Nephron (organoid): ENCODE measurements around the gene HIGD2A.

Experiments
- H3K27ac Mint-ChIP-seq, 3 experiments: 2 replicates each; pipeline ENCODE4 v1.8.0; 2020; ENCODE audit warnings: mixed read lengths in 3 of 3, mild to moderate bottlenecking in 2 of 3, moderate library complexity in 1 of 3
- H3K27me3 Mint-ChIP-seq: 2 replicates; pipeline ENCODE4 v1.8.0; 2021; ENCODE audit warnings: low read depth, mild to moderate bottlenecking, moderate library complexity, mixed read lengths
- H3K36me3 Mint-ChIP-seq: 2 replicates; pipeline ENCODE4 v1.8.0; 2020; ENCODE audit warnings: low read depth, mixed read lengths
- H3K4me1 Mint-ChIP-seq: 2 replicates; pipeline ENCODE4 v1.8.0; 2020; ENCODE audit warnings: mixed read lengths
- H3K4me3 Mint-ChIP-seq, 3 experiments: 2 replicates each; pipeline ENCODE4 v1.8.0; 2020; ENCODE audit warnings: mild to moderate bottlenecking in 3 of 3, mixed read lengths in 3 of 3, moderate library complexity in 2 of 3
- H3K9me3 Mint-ChIP-seq: 2 replicates; pipeline ENCODE4 v1.8.0; 2020; ENCODE audit warnings: mixed read lengths
- TF ChIP-seq, protein P1 (sequence below), 3 experiments: fragments of 200-600 bp; sonication (generic); IDR thresholded peaks; one replicate each; pipeline ENCODE4 v1.5.0; 2021; ENCODE audit warnings: antibody characterized with exemption in 3 of 3; ENCODE audit not compliant: unreplicated experiment in 3 of 3

Gene HIGD2A

DNA sequence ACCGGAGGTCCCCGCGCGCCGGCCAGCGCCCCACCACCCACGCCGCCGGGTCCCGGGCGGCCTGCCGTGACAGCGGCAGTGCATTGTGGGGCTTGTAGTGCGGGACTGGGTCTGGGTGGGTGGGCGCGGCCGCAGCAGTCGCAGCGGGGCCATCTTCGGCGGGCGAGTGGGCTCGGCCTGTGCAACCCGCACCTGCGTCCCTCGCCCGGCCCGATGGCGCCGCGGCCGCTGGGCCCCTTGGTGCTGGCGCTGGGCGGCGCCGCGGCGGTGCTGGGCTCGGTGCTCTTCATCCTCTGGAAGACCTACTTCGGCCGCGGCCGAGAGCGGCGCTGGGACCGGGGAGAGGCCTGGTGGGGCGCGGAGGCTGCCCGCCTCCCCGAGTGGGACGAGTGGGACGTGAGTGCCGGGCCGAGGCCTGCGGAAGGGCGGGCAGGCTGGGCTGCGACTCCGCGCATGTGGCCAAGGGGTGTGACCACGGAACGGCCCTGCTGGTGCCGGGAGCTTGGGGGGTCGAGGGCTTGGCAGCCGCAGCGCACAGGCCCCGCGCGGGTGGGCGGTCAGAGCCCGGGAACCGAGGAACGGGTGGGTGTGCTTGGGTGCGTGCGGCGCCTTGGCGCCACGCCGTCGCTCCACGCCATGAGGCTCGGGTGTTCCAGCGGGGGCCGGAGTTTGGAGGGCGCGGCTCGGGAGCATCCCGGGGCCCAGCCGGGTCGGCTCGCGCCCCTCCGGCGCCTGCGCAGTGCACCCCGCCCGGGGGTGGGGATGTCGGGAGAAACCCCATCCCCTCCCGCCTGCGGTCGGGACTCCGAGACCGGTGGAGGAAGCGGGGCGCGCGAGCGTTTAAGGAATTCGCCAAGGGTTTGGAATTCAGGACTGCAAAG lies 23.0 kb upstream of the HIGD2A start, which contains the start of gene ARL10:
Gene ARL10 (plus strand): TSS at position 137 of the 881 bp plus-strand sequence. CDS start 77 bp downstream, at position 214.
- H3K27me3 Mint-ChIP-seq: peaks cover 22% of the 10 kb centered on the region
- H3K4me1 Mint-ChIP-seq: peaks cover 12% of the 10 kb centered on the region
- TF ChIP-seq, protein P1, sequence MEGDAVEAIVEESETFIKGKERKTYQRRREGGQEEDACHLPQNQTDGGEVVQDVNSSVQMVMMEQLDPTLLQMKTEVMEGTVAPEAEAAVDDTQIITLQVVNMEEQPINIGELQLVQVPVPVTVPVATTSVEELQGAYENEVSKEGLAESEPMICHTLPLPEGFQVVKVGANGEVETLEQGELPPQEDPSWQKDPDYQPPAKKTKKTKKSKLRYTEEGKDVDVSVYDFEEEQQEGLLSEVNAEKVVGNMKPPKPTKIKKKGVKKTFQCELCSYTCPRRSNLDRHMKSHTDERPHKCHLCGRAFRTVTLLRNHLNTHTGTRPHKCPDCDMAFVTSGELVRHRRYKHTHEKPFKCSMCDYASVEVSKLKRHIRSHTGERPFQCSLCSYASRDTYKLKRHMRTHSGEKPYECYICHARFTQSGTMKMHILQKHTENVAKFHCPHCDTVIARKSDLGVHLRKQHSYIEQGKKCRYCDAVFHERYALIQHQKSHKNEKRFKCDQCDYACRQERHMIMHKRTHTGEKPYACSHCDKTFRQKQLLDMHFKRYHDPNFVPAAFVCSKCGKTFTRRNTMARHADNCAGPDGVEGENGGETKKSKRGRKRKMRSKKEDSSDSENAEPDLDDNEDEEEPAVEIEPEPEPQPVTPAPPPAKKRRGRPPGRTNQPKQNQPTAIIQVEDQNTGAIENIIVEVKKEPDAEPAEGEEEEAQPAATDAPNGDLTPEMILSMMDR (IDR thresholded peaks at IDR 0.05; ENCODE audit: unreplicated experiment in 3 of 3): no peak
- H3K4me3 Mint-ChIP-seq: peak within 1 kb of the TSS; percentile 76 to 89 (median 87)
- H3K9me3 Mint-ChIP-seq: no peaks in the 10 kb centered on the region
- H3K27ac Mint-ChIP-seq: peak within 1 kb of the TSS in 1 of 3 experiments; percentile 51
- peaks cover 31% of the 10 kb centered on the region for H3K36me3 Mint-ChIP-seq

DNA sequence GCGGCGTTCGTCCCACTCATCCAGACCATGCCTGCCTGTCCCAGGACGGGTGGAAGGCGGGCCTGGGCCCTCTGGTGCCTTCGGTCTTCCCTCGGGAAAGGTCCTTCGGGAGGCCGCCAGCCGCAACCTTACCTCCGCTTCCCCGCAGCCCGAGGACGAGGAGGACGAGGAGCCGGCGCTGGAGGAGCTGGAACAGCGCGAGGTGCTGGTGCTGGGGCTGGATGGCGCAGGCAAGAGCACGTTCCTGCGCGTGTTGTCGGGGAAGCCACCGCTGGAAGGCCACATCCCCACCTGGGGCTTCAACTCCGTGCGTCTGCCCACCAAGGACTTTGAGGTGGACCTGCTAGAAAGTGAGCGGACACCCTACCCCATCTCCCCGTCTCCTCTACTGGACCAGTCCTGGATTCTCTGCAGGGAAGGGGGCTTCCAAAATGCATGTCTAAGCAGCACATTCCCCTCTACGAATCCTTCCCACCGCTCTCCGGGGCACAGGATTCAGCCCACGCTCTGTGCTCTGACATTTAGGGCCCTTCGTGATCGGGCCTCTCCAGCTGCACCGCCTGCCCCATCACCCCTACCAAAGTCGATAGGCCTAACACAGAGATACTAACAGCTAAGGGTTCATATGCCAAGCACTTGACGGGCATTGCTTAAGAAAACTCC lies 22.2 kb upstream of the HIGD2A start:
- Mint-ChIP-seq H3K27ac (peak overlapping the region in 1 of 3 experiments; percentile 55), H3K36me3 (peaks cover 38% of the 10 kb centered on the region), H3K4me1 (peaks cover 12% of the 10 kb centered on the region), H3K4me3 (peak overlapping the region; percentile 76 to 89 (median 87)), H3K9me3 (no peaks in the 10 kb centered on the region), H3K27me3 (peaks cover 22% of the 10 kb centered on the region)
- TF ChIP-seq, protein P1 (IDR thresholded peaks at IDR 0.05; ENCODE audit: unreplicated experiment in 3 of 3): no peak

DNA sequence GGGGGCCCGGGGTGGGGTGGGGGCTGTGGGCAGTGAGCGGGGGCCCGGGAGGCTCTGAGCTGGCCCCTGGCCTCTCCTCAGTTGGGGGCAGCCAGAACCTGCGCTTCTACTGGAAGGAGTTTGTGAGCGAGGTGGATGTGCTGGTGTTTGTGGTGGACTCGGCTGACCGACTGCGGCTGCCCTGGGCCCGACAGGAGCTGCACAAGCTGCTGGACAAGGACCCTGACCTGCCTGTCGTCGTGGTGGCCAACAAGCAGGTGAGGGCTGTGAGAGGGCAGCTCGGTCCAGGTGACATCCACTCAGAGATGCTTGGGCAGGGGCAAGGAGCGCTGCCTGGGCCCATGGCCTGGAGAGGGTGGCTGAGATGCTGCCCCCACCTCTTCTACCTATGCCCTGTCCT lies 19.8 kb upstream of the HIGD2A start:
- peaks cover 8% of the 10 kb centered on the region for H3K27me3 Mint-ChIP-seq
- peaks cover 38% of the 10 kb centered on the region for H3K36me3 Mint-ChIP-seq
- no peaks in the 10 kb centered on the region for H3K9me3 Mint-ChIP-seq
- peaks cover 8% of the 10 kb centered on the region for H3K4me1 Mint-ChIP-seq
- TF ChIP-seq, protein P1 (IDR thresholded peaks at IDR 0.05; ENCODE audit: unreplicated experiment in 3 of 3): no peak
- no peak overlapping the region for H3K27ac Mint-ChIP-seq
- peak overlapping the region; percentile 36 to 57 (median 45) for H3K4me3 Mint-ChIP-seq

DNA sequence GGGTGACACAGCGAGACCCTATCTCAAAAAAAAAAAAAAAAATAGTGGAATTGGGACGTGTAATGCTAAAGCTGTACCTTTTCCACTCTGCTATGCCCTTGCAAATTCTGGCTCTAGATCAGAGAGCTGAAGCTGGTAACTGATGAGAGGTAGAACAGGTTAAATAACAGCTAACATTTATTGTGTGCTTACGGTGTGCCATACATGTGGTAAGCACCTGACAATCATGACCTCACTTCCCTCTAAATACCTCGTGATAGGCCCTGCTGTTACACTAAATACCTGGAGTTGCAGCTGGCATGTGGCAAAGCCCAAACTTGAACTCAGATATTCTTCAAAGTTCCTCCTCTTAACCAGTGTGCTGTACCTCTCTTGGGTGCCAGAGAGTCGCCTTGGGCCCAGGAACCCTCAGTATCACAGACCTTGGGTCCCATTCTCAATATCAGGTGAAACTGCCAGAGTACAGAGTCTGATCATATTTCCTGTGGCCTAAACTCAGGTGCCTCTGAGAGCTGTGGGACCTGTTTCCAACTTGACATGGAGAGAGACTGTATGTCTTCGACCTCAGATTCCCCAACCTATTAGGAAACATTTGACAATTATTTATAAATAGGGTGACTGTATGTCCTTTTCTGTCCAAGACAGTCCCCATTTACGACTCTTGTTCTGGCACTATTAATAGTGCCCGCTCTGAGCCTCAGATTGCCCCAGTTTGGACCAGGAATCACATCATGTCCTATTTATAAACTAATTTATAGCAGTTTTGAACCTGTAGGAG lies 18.4 kb upstream of the HIGD2A start:
- Mint-ChIP-seq H3K4me1 (peaks cover 8% of the 10 kb centered on the region), H3K27ac (no peak overlapping the region), H3K9me3 (no peaks in the 10 kb centered on the region), H3K27me3 (no peaks in the 10 kb centered on the region), H3K36me3 (peaks cover 38% of the 10 kb centered on the region), H3K4me3 (peak overlapping the region in 1 of 3 experiments; percentile 32)
- TF ChIP-seq, protein P1 (IDR thresholded peaks at IDR 0.05; ENCODE audit: unreplicated experiment in 3 of 3): no peak

DNA sequence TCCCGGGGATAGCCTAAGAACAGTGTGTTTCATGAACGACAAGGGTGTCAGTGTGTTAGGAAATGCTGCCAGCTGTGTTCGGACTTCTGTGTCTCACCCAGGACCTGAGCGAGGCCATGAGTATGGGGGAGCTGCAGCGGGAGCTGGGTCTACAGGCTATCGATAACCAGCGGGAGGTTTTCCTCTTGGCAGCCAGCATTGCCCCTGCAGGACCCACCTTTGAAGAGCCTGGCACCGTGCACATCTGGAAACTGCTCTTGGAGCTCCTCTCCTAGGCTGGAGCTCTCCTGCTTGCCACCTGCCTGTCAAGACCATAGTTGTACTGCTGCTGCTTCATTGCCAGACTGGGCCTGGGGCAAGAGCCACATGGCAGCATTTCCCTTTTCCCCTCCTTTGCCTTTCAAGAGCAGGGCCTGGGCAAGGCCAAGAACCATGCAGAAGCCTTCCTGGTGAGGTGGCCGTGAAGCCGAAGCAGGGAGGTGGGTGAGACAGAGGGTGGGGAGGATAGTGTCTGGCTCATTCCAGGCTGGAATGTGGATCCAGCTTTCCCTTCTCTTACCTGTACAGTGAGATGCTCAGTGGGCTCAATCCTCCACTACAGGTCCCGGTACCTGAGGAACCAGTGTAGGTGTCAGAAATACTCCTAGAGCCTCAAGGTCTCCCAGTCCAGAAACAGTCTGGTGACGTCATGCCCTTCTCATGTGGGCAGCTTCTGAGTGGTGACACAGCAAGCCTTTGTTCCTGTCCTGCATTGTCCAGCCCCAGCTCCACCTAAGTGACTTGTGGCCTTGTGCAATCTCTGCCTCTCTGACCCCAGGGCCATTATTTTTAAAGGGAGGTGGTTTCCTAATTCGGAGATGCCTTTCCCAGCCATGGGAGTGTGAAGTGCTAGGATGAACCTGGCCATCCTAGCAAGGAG lies 16.7 kb upstream of the HIGD2A start:
- H3K27ac Mint-ChIP-seq: no peak overlapping the region
- H3K4me1 Mint-ChIP-seq: peaks cover 8% of the 10 kb centered on the region
- H3K9me3 Mint-ChIP-seq: no peaks in the 10 kb centered on the region
- TF ChIP-seq, protein P1 (IDR thresholded peaks at IDR 0.05; ENCODE audit: unreplicated experiment in 3 of 3): no peak
- H3K4me3 Mint-ChIP-seq: no peak overlapping the region
- H3K27me3 Mint-ChIP-seq: no peaks in the 10 kb centered on the region
- peaks cover 36% of the 10 kb centered on the region for H3K36me3 Mint-ChIP-seq
